Right ventricle myocardium superior (tissue), 1 donor: ENCODE measurements around the gene ASB13. TPM values are rescaled to one million over a fixed set of nuclear protein-coding genes. Genes with fewer than 3 reads are reported as not detected.
"Not testable (repeated sequence)": the region's sequence is repeated elsewhere in the genome, so short reads cannot be mapped to it uniquely, and the experiment has no call there.

Experiments used
- ATAC-seq: fragments of 200-7000 bp; cut with Tn5 transposase; one replicate; pipeline ENCODE4 v1.9.1; 2020; ENCODE audit warnings: mild to moderate bottlenecking; ENCODE audit not compliant: poor library complexity
- DNase-seq: peaks from one replicate; pipeline ENCODE4 v3.0.0-alpha.2; 2020
- intact Hi-C: fragments of 100-400 bp; cut with DNase I; formaldehyde crosslinking; loops from one replicate; pipeline ENCODE4 v1.11.2; 2022
- total RNA-seq: library from RNA; stranded (reverse); fragmentation: NEBNext Ultra II Directional; extraction: Animal tissue kit (Norgen Biotek cat#: 25700); gene quantifications from one replicate; pipeline ENCODE4 v1.2.1, GENCODE V29; 2021
- donor health status: DM: no; HTN: yes; CAD: no; lungs with severe emphysema.

ASB13 gene
- total RNA-seq, 1 donor from 2014 or later, result 15.2 TPM

GRCh38 chr10:5632446-5632845 lies 33.9 kb downstream of the ASB13 start:
- DNase-seq (no peak), ATAC-seq (peak; percentile 24)
- intact Hi-C loops, result loop anchor here (10.0 kb wide), 1 partner anchor 242 kb away; no protein-coding TSS in a partner anchor

- no peak for DNase-seq
- ATAC-seq, result peak; percentile 4
- intact Hi-C loops, result loop anchor here (10.0 kb wide), 1 partner anchor 243 kb away; no protein-coding TSS in a partner anchor
Observed at GRCh38 chr10:5631936-5632335, 34.5 kb downstream of the ASB13 start.

- DNase-seq (no peak), ATAC-seq (no peak)
- intact Hi-C loops, result loop anchor here (10.0 kb wide), 1 partner anchor 245 kb away; no protein-coding TSS in a partner anchor
Observed at GRCh38 chr10:5630112-5630436, 36.3 kb downstream of the ASB13 start.

- ATAC-seq, result peak; percentile 88
- intact Hi-C loops, result loop anchor here (10.0 kb wide), 1 partner anchor 245 kb away; no protein-coding TSS in a partner anchor
- DNase-seq, result peak; percentile 90
Observed at GRCh38 chr10:5629303-5630111, 36.9 kb downstream of the ASB13 start.

- intact Hi-C loops, result no loop called here
- ATAC-seq (peak; percentile 46), DNase-seq (no peak)
Observed at GRCh38 chr10:5628451-5629302, 37.7 kb downstream of the ASB13 start.

- no peak for ATAC-seq
- no peak for DNase-seq
- intact Hi-C loops, result no loop called here
Observed at GRCh38 chr10:5627486-5628044, 38.8 kb downstream of the ASB13 start.

- intact Hi-C loops, result no loop called here
- no peak for DNase-seq
- ATAC-seq, result no peak
Observed at GRCh38 chr10:5625992-5626777, 40.2 kb downstream of the ASB13 start.

- ATAC-seq, result no peak
- intact Hi-C loops, result no loop called here
- no peak for DNase-seq
Observed at GRCh38 chr10:5624701-5625100, 41.7 kb downstream of the ASB13 start.

- DNase-seq (peak; percentile 94), ATAC-seq (peak; percentile 97)
- intact Hi-C loops, result loop anchor here (2.0 kb wide), 1 partner anchor 180 kb away; no protein-coding TSS in a partner anchor
Observed at GRCh38 chr10:5623081-5623748, 43.2 kb downstream of the ASB13 start.

GRCh38 chr10:5622186-5622960 lies 44.0 kb downstream of the ASB13 start:
- intact Hi-C loops, result loop anchor here (2.0 kb wide), 1 partner anchor 180 kb away; no protein-coding TSS in a partner anchor
- ATAC-seq, result no peak
- DNase-seq, result no peak

- intact Hi-C loops, DNase-seq, ATAC-seq: not testable (repeated sequence)
Observed at GRCh38 chr10:5621371-5621770, 45.0 kb downstream of the ASB13 start.

GRCh38 chr10:5620966-5621365 lies 45.4 kb downstream of the ASB13 start:
- intact Hi-C loops, result no loop called here
- no peak for DNase-seq
- ATAC-seq, result no peak

GRCh38 chr10:5620223-5620721 lies 46.1 kb downstream of the ASB13 start:
- ATAC-seq, result no peak
- intact Hi-C loops, result no loop called here
- no peak for DNase-seq

GRCh38 chr10:5619362-5620211 lies 46.8 kb downstream of the ASB13 start:
- ATAC-seq, result no peak
- intact Hi-C loops, result no loop called here

GRCh38 chr10:5618829-5619228 lies 47.6 kb downstream of the ASB13 start:
- intact Hi-C loops, result no loop called here
- DNase-seq (peak; percentile 83), ATAC-seq (peak; percentile 49)

More at GRCh38 chr10:5619362-5620211, 46.8 kb downstream of the ASB13 start:
- no peak for DNase-seq

GRCh38 chr10:5618042-5618441 lies 48.4 kb downstream of the ASB13 start:
- ATAC-seq (no peak), DNase-seq (no peak)
- intact Hi-C loops, result no loop called here
